DOHH2 (cell line): ENCODE results near the gene HOATZ.

Experiments
- H3F3A ChIP-seq: fragments of 200-600 bp; sonication (generic), shearing (Covaris generic); 2 replicates; pipeline ENCODE4 v1.6.0; 2016; ENCODE audit warnings: antibody characterized with exemption, mild to moderate bottlenecking; ENCODE audit not compliant: control insufficient read depth, insufficient read depth
- H3K27ac ChIP-seq: fragments of 200-600 bp; sonication (generic); 2 replicates; pipeline ENCODE4 v1.5.1; 2014; ENCODE audit warnings: low read depth, mild to moderate bottlenecking, low read length, moderate library complexity
- H3K27me3 ChIP-seq: fragments of 200-600 bp; sonication (generic); 2 replicates; pipeline ENCODE4 v1.6.1; 2014; ENCODE audit warnings: mild to moderate bottlenecking, low read length, mixed read lengths; ENCODE audit not compliant: control insufficient read depth
- H3K36me3 ChIP-seq: fragments of 200-600 bp; sonication (generic); 2 replicates; pipeline ENCODE4 v1.6.1; 2014; ENCODE audit warnings: mild to moderate bottlenecking, low read length, moderate library complexity, mixed read lengths; ENCODE audit not compliant: control insufficient read depth
- H3K4me1 ChIP-seq: fragments of 200-600 bp; sonication (generic); 2 replicates; pipeline ENCODE4 v1.6.1; 2014; ENCODE audit warnings: mild to moderate bottlenecking, low read length, mixed read lengths; ENCODE audit not compliant: control insufficient read depth
- H3K4me2 ChIP-seq: fragments of 200-600 bp; sonication (generic); 2 replicates; pipeline ENCODE4 v1.6.0; 2014; ENCODE audit warnings: mild to moderate bottlenecking, low read length, moderate library complexity
- H3K4me3 ChIP-seq: fragments of 200-600 bp; sonication (generic); 2 replicates; pipeline ENCODE4 v1.5.1; 2014; ENCODE audit warnings: mild to moderate bottlenecking, low read length, mixed read lengths
- H3K79me2 ChIP-seq: fragments of 200-600 bp; sonication (generic); 2 replicates; pipeline ENCODE4 v1.6.1; 2014; ENCODE audit warnings: mild to moderate bottlenecking, low read length, mixed read lengths; ENCODE audit not compliant: control insufficient read depth
- H3K9me2 ChIP-seq: fragments of 200-600 bp; sonication (generic); replicated peaks from 2 replicates; pipeline ENCODE4 v1.6.1; 2014; ENCODE audit warnings: mild to moderate bottlenecking, low read length, mixed read lengths; ENCODE audit not compliant: control insufficient read depth
- H3K9me3 ChIP-seq: fragments of 200-600 bp; sonication (generic); 2 replicates; pipeline ENCODE4 v1.6.1; 2014; ENCODE audit warnings: antibody characterized with exemption, low read length, mixed read lengths; ENCODE audit not compliant: control insufficient read depth, insufficient read depth
- H4K20me1 ChIP-seq: fragments of 200-600 bp; sonication (generic); 2 replicates; pipeline ENCODE4 v1.6.0; 2014; ENCODE audit warnings: low read depth, mild to moderate bottlenecking, antibody characterized with exemption, low read length, moderate library complexity; ENCODE audit not compliant: control insufficient read depth, insufficient read depth
- CTCF ChIP-seq: fragments of 200-600 bp; sonication (generic); IDR thresholded peaks from one replicate; pipeline ENCODE4 v1.5.1; 2014; ENCODE audit warnings: antibody characterized with exemption, mild to moderate bottlenecking, low read depth, low read length; ENCODE audit not compliant: poor library complexity, severe bottlenecking
- EZH2phosphoT487 ChIP-seq: fragments of 200-600 bp; sonication (generic); IDR thresholded peaks from 2 replicates; pipeline ENCODE4 v1.6.1; 2017; ENCODE audit warnings: borderline replicate concordance, mild to moderate bottlenecking, antibody characterized with exemption, low read length, moderate library complexity, mixed read lengths

The HOATZ gene

GRCh38 chr11:111573821-111574249 lies 59.3 kb downstream of the HOATZ start:
- no peaks in the 10 kb centered on the region for H3F3A ChIP-seq
- no peaks in the 10 kb centered on the region for H3K9me3 ChIP-seq
- H3K4me2 ChIP-seq = peak overlapping the region; percentile 70
- no peak overlapping the region for H3K27ac ChIP-seq
- peaks cover 18% of the 10 kb centered on the region for H3K4me1 ChIP-seq
- H3K27me3 ChIP-seq = no peaks in the 10 kb centered on the region
- H3K36me3 ChIP-seq = no peaks in the 10 kb centered on the region
- H4K20me1 ChIP-seq = no peaks in the 10 kb centered on the region
- no peak for TF ChIP-seq CTCF
- TF ChIP-seq EZH2phosphoT487 = no peak
- no peaks in the 10 kb centered on the region for H3K79me2 ChIP-seq
- no peaks in the 10 kb centered on the region for H3K9me2 ChIP-seq
- peak overlapping the region; percentile 63; the same call in 1 of the 2 replicates for H3K4me3 ChIP-seq

- peaks cover 18% of the 10 kb centered on the region for H3K4me1 ChIP-seq
- no peaks in the 10 kb centered on the region for H3K27me3 ChIP-seq
- H3K79me2 ChIP-seq = no peaks in the 10 kb centered on the region
- no peaks in the 10 kb centered on the region for H3F3A ChIP-seq
- H4K20me1 ChIP-seq = no peaks in the 10 kb centered on the region
- no peaks in the 10 kb centered on the region for H3K36me3 ChIP-seq
- no peak overlapping the region for H3K27ac ChIP-seq
- H3K4me2 ChIP-seq = peak overlapping the region; percentile 70
- H3K4me3 ChIP-seq = peak overlapping the region; percentile 63
- H3K9me2 ChIP-seq = no peaks in the 10 kb centered on the region
- no peak for TF ChIP-seq EZH2phosphoT487
- TF ChIP-seq CTCF = no peak
- no peaks in the 10 kb centered on the region for H3K9me3 ChIP-seq
These were observed 60.0 kb downstream of the HOATZ start for GRCh38 chr11:111574373-111575225.

GRCh38 chr11:111575740-111576139 lies 61.2 kb downstream of the HOATZ start:
- Histone ChIP-seq H3K9me3 (no peaks in the 10 kb centered on the region), H3F3A (no peaks in the 10 kb centered on the region), H4K20me1 (no peaks in the 10 kb centered on the region), H3K4me3 (no peak overlapping the region), H3K36me3 (no peaks in the 10 kb centered on the region), H3K4me1 (peaks cover 20% of the 10 kb centered on the region), H3K79me2 (no peaks in the 10 kb centered on the region), H3K9me2 (no peaks in the 10 kb centered on the region), H3K27ac (no peak overlapping the region), H3K4me2 (no peak overlapping the region), H3K27me3 (no peaks in the 10 kb centered on the region)
- TF ChIP-seq EZH2phosphoT487 (no peak), CTCF (no peak)
